Activated CD4-positive, alpha-beta T cell treated with anti-CD3 and anti-CD28 coated beads, Interleukin-2, amount 50 U/mL, for 48 hours (primary cell): ENCODE results near the gene NOS3.
A peak's percentile ranks its signal among the peaks of the same experiment; 100 is the strongest.

ENCODE experiments used
- DNase-seq, 2 experiments: peaks; one replicate each; pipeline ENCODE4 v3.0.0-alpha.2; 2020

The NOS3 gene

DNA sequence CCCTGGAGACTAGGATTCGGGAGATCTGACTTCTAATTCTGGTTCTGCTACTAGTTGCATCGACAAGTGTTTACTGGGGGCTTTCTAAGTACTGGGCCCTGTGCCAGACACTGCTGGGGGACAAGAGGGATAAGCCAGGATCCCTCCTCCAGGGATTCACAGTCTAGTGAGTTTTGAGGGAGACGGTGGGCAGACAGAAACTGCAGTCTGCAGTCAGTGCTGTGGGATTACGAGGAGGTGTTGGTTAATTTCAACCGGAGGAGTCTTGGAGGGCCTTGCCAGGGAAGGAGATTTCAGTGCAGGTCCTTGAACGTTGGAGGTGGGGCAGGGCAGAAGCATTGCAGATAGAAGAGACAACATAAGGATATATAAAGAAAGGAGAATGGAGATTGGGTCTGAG lies 9.2 kb upstream of the NOS3 start:
- no peak for DNase-seq

DNA sequence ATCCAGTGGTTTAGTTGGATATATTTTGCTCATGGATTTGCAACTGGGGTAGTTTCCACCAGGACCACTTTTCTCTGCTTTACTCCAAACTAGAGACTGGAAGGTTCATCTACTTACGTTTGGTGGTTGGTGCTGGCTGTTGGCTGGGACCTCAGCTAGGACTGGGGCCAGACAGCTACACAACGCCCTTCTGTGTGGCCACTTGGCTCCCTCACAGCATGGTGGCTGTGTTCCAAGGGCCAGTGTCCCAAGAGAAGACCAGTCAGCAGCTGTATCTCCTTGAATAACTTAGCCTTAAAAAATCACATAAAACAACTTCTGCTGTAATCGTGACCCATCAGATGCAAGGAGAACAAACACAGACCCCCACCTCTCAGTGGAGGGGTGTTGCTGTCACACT lies 8.5 kb upstream of the NOS3 start:
- DNase-seq = no peak

DNA sequence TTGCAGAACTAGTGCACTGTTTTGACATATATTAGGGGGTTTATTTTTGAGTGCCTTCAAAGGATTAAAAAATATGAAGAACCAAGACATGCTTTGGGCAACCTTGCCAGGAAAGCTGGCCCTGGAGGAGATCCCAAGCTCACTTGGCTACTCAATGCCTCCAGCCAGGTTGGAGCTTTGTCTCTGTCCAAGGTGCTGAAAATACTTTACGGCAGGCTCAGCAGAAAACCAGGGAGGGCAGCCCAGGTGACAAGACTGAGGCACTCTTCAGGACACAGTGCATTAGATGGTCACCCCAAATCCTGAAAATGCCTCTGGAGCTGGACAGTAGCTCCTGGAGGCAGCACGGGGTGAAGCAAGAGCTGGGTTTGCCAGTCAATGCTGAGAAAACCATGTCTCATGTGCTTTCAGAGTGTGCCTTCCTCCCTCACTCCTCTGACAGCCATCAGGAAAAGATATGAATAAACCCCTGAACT lies 6.9 kb upstream of the NOS3 start:
- DNase-seq = peak; percentile 29 to 37

DNA sequence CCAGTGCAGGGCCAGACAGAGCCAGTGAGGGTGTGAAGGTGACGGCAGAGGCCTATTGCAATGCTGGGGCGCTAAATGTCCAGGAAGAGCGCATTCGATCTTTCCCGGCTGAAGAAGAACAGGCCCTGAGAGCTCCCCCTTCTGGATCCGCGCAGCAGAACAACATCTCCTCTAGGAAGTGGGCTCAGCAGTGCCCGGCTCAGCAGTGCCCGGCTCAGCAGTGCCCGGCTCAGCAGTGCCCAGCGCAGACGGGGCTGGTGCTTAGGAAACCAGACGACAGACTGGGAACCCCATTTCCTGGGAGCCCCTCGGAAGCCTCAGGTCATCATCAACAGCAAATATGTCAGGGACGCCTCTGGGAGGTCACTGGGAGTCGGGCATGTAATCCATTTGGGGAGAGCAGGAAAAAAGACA lies 4.7 kb upstream of the NOS3 start:
- peak; percentile 73 to 76 for DNase-seq

DNA sequence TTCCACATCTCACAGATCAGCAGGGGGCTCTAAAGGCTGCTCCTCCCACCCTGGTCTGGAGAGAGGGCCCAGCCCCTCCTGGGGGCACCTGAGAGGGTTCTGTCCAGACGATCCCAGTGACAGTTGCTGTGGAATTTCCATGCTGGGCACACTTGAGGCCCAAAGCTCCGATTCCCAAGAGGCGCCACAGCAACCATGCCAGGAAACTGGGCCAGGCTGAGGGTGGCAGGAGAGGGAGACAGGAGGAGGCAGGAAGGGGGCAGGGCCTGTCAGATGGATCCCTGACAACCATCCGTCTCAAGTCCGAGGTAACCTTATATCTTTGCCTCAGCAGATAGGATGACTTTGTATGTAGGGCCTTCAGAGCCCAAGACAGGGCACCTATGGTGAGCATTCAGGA lies 4.3 kb upstream of the NOS3 start:
- no peak for DNase-seq

DNA sequence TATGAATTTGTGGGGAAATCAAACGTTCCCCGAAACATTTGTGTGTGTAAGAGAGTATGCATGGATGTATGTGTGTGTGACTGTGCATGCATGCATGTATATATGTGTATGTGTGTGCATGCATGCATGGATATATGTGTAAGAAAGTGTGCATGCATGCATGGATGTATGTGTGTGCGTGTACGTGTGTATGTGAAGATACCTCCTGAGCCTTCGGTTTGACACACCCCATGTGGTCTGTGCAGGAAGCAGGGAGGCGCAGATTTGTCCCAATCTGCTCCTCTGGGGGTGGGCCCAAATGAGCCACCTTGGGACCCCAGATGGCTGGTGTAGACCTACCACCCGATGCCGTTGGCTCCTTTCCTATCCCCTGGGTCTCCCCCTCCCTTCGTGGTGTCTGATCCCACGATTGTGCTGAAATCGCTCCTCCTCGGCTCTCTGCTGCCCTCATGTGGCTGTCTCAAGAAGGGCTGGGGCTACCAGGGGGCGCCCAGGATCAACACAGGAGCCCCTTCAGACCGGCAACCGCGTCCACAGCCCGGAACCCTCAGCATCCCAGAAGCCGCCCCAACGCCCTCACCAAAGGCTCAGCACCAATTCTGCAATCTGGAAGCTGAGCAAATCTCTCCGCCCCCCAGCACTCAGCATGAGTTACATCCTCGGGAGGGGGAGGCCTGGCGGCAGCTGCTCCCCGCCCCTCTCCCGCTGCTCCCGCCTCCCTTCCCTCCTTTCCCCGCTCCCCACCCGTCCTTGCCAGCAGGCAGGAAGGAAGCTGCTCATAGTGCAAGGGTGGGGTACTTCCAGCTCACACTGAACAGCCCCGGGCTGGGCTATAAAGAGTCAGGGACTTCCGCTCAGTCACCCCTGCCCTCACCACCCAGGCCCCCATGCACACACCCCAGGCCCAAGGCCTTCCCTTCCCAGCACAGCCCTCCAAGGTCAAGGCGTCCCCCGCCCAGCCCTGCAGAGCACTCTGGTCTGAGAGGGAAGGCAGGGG lies 2.3 kb upstream of the NOS3 start:
- peak; percentile 79 to 84 for DNase-seq

DNA sequence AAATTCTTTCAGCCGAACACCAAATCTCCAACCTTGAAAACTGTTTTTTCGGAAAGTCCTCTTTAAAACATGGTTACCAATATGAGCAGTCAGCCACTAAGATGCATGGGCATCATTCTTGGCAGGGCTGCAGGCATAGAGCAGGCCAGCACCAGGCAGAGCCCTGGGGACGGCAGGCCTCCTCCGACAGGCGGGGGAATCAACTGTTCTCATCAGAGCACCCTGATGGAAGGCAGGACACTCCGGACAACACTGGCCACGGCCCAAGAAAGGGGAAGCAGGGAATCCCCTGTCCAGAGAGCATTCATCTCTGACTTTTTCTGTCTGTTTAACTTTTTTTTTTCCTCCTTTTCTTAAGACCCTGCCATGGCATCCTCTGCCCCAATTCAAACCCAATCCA lies 1.4 kb upstream of the NOS3 start:
- no peak for DNase-seq

DNA sequence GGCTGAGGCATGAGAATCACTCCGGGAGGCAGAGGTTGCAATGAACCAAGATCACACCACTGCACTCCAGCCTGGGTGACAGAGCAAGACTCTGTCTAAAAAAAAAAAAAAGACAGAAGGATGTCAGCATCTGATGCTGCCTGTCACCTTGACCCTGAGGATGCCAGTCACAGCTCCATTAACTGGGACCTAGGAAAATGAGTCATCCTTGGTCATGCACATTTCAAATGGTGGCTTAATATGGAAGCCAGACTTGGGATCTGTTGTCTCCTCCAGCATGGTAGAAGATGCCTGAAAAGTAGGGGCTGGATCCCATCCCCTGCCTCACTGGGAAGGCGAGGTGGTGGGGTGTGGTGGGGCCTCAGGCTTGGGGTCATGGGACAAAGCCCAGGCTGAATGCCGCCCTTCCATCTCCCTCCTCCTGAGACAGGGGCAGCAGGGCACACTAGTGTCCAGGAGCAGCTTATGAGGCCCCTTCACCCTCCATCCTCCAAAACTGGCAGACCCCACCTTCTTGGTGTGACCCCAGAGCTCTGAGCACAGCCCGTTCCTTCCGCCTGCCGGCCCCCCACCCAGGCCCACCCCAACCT lies 1.3 kb downstream of the NOS3 start:
- no peak for DNase-seq

DNA sequence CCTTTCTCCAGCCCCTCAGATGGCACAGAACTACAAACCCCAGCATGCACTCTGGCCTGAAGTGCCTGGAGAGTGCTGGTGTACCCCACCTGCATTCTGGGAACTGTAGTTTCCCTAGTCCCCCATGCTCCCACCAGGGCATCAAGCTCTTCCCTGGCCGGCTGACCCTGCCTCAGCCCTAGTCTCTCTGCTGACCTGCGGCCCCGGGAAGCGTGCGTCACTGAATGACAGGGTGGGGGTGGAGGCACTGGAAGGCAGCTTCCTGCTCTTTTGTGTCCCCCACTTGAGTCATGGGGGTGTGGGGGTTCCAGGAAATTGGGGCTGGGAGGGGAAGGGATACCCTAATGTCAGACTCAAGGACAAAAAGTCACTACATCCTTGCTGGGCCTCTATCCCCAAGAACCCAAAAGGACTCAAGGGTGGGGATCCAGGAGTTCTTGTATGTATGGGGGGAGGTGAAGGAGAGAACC lies 2.1 kb downstream of the NOS3 start:
- DNase-seq = no peak

DNA sequence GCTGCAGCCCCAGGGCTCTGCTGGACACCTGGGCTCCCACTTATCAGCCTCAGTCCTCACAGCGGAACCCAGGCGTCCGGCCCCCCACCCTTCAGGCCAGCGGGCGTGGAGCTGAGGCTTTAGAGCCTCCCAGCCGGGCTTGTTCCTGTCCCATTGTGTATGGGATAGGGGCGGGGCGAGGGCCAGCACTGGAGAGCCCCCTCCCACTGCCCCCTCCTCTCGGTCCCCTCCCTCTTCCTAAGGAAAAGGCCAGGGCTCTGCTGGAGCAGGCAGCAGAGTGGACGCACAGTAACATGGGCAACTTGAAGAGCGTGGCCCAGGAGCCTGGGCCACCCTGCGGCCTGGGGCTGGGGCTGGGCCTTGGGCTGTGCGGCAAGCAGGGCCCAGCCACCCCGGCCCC lies 2.7 kb downstream of the NOS3 start:
- DNase-seq = no peak

DNA sequence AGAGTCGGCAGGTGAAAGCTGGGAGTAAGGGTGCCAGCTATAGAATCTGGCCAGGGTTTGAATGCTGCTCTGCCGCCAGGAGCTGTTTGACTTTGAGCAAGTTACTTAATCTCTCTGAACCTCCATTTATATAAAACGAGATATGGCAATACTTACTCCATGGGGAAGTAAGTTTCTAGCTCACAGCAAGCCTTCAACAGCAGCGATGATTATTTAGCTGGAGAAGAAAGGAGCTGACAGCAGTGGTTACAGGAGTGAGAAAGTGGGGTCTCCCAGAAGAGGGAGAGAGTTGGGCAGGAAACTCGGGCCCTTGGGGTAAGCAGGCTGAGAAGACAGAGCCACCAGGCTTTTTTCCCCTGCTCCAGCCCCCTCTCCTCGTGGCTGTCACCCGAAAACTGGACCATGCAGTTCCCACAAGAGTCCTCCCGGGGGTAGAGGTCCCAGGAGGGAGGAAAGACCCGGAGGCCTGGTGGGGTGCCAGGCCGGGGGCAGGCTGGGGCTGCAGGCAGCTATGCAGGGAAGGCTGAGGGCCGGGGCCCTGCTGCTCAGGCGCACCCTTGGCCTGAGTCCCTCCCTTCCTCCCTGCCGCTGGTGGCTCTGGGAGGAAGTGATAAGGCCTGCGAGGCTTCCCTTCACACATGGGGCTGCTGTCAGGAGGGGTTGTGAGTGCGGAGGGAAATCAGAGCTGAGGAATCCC lies 3.5 kb downstream of the NOS3 start:
- peak in 1 of 2 experiments; percentile 42 for DNase-seq

DNA sequence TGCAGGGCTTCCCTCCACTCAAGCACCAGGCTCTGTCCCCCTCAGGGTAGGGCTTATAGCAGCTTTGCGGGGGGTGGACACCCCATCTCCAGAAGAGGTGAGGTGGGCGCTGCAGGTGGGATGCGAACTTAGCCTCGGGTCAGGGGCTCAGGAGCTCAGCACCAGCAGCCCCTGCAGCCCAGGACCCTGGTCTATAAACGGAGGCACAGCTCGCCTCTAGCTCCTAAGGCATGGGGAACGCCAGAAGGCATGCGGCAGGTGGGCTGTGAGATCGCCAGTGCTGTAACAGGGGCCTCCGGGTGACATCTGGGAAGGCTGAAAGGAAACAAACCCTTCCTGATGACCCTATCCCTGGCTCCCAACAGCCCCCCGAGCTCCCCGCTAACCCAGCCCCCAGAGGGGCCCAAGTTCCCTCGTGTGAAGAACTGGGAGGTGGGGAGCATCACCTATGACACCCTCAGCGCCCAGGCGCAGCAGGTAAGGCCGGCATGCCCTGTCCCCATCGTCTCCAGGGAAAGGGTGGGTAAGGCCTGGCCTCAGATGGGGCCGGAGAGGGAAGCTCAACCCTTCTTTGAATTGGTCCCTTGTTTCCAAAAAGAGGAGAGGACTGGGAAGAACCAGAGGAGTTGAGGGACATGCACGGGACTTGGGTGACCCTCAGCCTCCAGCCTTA lies 4.2 kb downstream of the NOS3 start:
- DNase-seq = no peak

DNA sequence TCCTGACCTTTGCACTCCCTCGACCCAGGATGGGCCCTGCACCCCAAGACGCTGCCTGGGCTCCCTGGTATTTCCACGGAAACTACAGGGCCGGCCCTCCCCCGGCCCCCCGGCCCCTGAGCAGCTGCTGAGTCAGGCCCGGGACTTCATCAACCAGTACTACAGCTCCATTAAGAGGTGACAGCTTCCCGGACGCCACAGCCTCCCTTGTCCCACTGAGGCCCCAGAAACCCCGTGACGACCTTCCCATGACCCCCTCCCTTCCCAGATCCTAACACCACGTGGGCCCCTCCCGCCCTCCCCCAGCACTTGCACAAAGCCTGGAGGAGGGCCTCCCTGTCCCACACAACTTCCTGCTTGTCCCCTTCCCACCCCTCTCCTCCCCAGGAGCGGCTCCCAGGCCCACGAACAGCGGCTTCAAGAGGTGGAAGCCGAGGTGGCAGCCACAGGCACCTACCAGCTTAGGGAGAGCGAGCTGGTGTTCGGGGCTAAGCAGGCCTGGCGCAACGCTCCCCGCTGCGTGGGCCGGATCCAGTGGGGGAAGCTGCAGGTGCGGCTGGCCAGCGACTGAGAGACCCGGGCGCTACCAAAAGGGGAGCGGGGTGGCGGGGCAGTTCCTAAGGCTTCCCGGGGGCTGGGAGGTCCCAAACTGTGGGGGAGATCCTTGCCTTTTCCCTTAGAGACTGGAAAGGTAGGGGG lies 5.7 kb downstream of the NOS3 start:
- no peak for DNase-seq

DNA sequence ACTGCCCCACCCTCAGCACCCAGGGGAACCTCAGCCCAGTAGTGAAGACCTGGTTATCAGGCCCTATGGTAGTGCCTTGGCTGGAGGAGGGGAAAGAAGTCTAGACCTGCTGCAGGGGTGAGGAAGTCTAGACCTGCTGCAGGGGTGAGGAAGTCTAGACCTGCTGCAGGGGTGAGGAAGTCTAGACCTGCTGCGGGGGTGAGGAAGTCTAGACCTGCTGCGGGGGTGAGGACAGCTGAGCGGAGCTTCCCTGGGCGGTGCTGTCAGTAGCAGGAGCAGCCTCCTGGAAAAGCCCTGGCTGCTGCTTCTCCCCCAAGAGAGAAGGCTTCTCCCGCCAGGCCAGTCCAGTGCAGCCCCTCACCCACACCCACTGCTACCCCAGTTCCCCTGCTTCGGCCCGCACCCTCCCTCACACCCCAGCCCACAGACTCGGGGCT lies 6.3 kb downstream of the NOS3 start:
- DNase-seq = no peak

DNA sequence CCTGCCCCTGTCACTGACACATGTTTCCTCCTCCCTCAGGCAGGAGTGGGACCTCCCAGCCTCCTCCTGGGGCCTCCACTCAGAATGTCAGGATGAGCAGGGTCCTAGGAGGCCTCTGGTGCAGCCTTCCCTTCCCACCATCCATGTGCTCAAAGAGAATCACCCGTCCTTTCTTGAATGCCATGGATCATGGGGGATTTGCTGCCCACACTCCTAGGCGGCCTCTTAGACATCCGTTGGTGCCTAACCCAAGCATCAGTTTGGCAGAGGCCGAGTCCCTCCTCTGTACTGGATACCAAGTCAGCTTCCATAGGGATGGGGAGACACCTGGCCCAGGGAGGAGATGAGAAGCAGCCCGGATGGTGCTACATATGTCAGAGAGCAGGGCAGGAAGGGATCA lies 7.0 kb downstream of the NOS3 start:
- no peak for DNase-seq

DNA sequence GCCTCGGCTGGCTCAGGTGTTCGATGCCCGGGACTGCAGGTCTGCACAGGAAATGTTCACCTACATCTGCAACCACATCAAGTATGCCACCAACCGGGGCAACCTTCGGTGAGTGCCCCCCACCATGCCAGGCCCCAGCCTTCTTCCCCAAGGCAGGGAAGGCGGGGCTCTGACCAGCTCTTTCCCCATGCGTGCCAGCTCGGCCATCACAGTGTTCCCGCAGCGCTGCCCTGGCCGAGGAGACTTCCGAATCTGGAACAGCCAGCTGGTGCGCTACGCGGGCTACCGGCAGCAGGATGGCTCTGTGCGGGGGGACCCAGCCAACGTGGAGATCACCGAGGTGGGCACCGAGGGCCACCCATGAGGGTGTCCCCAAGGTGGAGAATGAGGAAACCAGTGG lies 7.5 kb downstream of the NOS3 start:
- DNase-seq = no peak

DNA sequence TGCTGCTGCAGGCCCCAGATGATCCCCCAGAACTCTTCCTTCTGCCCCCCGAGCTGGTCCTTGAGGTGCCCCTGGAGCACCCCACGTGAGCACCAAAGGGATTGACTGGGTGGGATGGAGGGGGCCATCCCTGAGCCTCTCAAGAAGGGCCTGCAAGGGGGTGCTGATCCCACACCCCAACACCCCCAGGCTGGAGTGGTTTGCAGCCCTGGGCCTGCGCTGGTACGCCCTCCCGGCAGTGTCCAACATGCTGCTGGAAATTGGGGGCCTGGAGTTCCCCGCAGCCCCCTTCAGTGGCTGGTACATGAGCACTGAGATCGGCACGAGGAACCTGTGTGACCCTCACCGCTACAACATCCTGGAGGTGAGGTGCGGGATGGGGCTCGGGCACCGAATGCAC lies 8.2 kb downstream of the NOS3 start:
- no peak for DNase-seq

DNA sequence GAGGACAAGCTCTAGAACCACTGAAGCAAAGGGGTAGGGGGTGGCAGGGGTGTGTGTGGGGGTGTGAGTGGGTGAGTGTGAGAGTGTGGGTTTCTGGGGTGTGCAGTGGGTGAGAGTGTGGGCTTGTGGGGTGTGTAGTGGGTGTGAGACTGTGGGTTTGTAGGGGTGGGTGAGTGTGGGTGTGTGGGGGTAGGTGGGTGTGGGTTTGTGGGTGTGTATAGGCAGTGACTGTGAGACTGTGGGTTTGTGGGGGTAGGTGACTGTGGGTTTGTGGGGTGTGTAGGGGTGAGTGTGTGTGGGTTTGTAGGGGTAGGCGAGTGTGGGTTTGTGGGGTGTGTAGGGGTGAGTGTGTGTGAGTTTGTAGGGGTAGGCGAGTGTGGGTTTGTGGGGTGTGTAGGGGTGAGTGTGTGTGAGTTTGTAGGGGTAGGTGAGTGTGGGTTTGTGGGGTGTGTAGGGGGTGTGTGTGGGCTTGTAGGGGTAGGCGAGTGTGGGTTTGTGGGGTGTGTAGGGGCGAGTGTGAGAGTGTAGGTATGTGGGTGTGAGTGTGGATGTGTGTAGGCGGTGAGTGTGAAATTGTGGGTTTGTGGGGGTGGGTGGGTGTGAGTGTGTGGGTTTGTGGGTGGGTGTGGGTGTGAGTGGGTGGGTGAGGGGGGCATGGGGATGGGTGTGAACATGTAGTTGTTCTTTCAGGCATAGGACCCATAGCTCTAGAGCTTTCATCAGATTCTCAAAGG lies 8.8 kb downstream of the NOS3 start:
- DNase-seq = no peak

DNA sequence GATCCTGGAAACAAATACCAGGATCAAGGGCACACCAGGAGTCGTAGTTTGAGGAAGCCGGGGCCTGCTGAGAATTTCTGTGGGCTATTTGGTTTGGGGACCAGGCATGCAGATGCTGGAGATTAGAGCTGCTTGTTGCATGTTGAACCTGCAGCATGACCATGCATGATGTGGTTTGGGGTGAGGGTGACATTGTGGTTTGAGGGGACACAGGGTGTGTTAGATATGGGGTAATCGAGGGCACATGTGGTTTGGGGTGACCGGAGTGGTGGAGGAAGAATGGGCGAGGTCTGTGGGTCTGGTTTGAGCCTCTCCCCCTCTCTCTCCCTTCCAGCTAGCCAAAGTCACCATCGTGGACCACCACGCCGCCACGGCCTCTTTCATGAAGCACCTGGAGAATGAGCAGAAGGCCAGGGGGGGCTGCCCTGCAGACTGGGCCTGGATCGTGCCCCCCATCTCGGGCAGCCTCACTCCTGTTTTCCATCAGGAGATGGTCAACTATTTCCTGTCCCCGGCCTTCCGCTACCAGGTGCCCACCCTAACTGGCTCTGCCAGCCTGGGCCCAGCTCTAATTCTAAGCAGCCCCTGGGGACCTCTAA lies 10.2 kb downstream of the NOS3 start:
- no peak for DNase-seq

DNA sequence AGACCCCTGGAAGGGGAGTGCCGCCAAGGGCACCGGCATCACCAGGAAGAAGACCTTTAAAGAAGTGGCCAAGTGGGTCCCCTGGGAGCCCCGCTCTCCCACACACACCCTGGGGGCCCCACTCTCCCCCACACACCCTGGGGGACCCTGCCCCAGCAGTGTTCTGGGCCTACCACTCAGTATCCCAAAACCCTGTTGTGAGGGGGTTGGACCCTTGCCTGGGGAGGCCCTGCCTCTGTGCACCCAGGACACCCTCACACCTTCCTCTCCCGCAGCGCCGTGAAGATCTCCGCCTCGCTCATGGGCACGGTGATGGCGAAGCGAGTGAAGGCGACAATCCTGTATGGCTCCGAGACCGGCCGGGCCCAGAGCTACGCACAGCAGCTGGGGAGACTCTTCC lies 10.7 kb downstream of the NOS3 start:
- no peak for DNase-seq

DNA sequence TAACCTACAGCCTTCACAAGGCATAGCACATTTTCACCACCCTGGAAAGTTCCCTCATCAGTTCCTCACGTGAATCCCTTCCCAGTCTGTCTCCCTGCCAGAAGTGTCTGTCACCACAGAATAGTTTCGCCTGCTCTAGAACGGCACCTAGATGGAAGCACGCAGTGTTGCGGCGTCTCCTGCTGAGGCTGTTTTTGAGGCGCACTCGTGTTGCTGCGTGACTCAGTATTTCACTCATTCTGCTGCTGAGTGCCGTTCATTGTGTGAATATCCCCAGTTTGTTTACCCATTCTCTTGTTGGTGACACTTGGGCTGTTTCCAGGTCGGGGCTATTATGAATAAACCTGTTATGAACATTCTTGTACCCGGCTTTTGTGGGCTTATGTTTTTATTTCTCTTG lies 12.8 kb downstream of the NOS3 start:
- DNase-seq = no peak
